Upper lobe of left lung (tissue), 4 donors: Measurements from ENCODE around the gene NID2.

Source experiments
- EP300 ChIP-seq, 4 donors: sonication (generic); formaldehyde crosslinking; IDR thresholded peaks; one replicate each; pipeline ENCODE4 v1.5.1; 2017; ENCODE audit warnings: antibody characterized with exemption in 4 of 4, control low read depth in 2 of 4
- POLR2A ChIP-seq, 4 donors: fragments of 450-650 bp; IDR thresholded peaks; one replicate each; pipeline ENCODE4 v1.5.1; 2016 to 2017; ENCODE audit warnings: antibody characterized with exemption in 4 of 4, mild to moderate bottlenecking in 2 of 4
- POLR2AphosphoS5 ChIP-seq, 2 donors: sonication (generic); formaldehyde crosslinking; IDR thresholded peaks; one replicate each; pipeline ENCODE4 v1.5.1; 2017; ENCODE audit warnings: antibody characterized with exemption in 2 of 2

- TF ChIP-seq POLR2AphosphoS5 (IDR thresholded peaks at IDR 0.05), result no peak
- no peak for TF ChIP-seq POLR2A (IDR thresholded peaks at IDR 0.05)
- TF ChIP-seq EP300 (IDR thresholded peaks at IDR 0.05), result no peak
These were observed 37.1 kb downstream of the NID2 start for GRCh38 chr14:52031781-52032180.
